ENCODE results near the gene NFASC. TPM values are rescaled to one million over a fixed set of nuclear protein-coding genes. Genes with fewer than 3 reads are reported as not detected.

Gene NFASC
- polyA plus RNA-seq, 3 donors = 0.08 TPM; not detected in 2

GRCh38 chr1:204841798-204842197, 28.9 kb upstream of the NFASC start:
- H2AFZ ChIP-seq (ENCODE audit: insufficient read depth, low read depth, low read length, poor library complexity, severe bottlenecking) = no peak overlapping the region
- intact Hi-C loops (cut with micrococcal nuclease) = no loop called here
- no peaks in the 10 kb centered on the region for H4K20me1 ChIP-seq (ENCODE audit: insufficient read depth, low read length)
- no peaks in the 10 kb centered on the region for H3K79me2 ChIP-seq (ENCODE audit: insufficient read depth, low read length)
- no CpG with 5 or more reads among the region's 2 CpGs for WGBS (ENCODE audit: insufficient coverage)
- no peaks in the 10 kb centered on the region for H3K4me1 Mint-ChIP-seq
- no peak overlapping the region for H3K27ac Mint-ChIP-seq
- no peak for TF ChIP-seq CTCF (IDR thresholded peaks at IDR 0.05)
- H3K9ac ChIP-seq (ENCODE audit: insufficient read depth, low read length, poor library complexity, severe bottlenecking) = no peak overlapping the region
- no peaks in the 10 kb centered on the region for H3K9me3 ChIP-seq (replicated peaks in 1 of 2; ENCODE audit: control insufficient read depth in 1 of 2, insufficient read depth in 1 of 2, low read length in 2 of 2)
- no peak overlapping the region for H3K4me2 ChIP-seq (replicated peaks; ENCODE audit: extremely low read depth, low read length, poor library complexity, severe bottlenecking)
- no peak overlapping the region for H3K27ac ChIP-seq (ENCODE audit: low read depth in 1 of 2, low read length in 2 of 2)
- H3K36me3 ChIP-seq (replicated peaks in 1 of 2; ENCODE audit: control insufficient read depth in 1 of 2, insufficient read depth in 2 of 2, low read length in 2 of 2) = no peaks in the 10 kb centered on the region
- no peak for DNase-seq
- peaks cover 3 to 17% (median 12%) of the 10 kb centered on the region in 3 donors for H3K27me3 Mint-ChIP-seq (ENCODE audit: low read depth in 3 of 3)
- no peaks in the 10 kb centered on the region for H3K27me3 ChIP-seq (ENCODE audit: control insufficient read depth in 2 of 2, insufficient read depth in 2 of 2, low read length in 2 of 2)
- no peak overlapping the region for H3K4me3 Mint-ChIP-seq
- H3K36me3 Mint-ChIP-seq = no peaks in the 10 kb centered on the region
- no peak overlapping the region for H3K4me3 ChIP-seq (replicated peaks in 1 of 3; ENCODE audit: low read depth in 2 of 3, low read length in 3 of 3)
- no peaks in the 10 kb centered on the region for H3K4me1 ChIP-seq (ENCODE audit: control insufficient read depth in 1 of 2, insufficient read depth in 2 of 2, low read length in 2 of 2)
- H3K9me3 Mint-ChIP-seq = no peaks in the 10 kb centered on the region

GRCh38 chr1:204842369-204842768, 28.3 kb upstream of the NFASC start:
- Mint-ChIP-seq H3K9me3 (no peaks in the 10 kb centered on the region), H3K4me1 (no peaks in the 10 kb centered on the region), H3K27ac (no peak overlapping the region), H3K4me3 (no peak overlapping the region), H3K27me3 (ENCODE audit: low read depth in 3 of 3) (peaks cover 3 to 17% (median 11%) of the 10 kb centered on the region in 3 donors), H3K36me3 (no peaks in the 10 kb centered on the region)
- Histone ChIP-seq H3K4me3 (replicated peaks in 1 of 3; ENCODE audit: low read depth in 2 of 3, low read length in 3 of 3) (no peak overlapping the region), H3K9me3 (replicated peaks in 1 of 2; ENCODE audit: control insufficient read depth in 1 of 2, insufficient read depth in 1 of 2, low read length in 2 of 2) (no peaks in the 10 kb centered on the region), H3K4me1 (ENCODE audit: control insufficient read depth in 1 of 2, insufficient read depth in 2 of 2, low read length in 2 of 2) (no peaks in the 10 kb centered on the region), H3K36me3 (replicated peaks in 1 of 2; ENCODE audit: control insufficient read depth in 1 of 2, insufficient read depth in 2 of 2, low read length in 2 of 2) (no peaks in the 10 kb centered on the region), H2AFZ (ENCODE audit: insufficient read depth, low read depth, low read length, poor library complexity, severe bottlenecking) (no peak overlapping the region), H3K79me2 (ENCODE audit: insufficient read depth, low read length) (no peaks in the 10 kb centered on the region), H3K4me2 (replicated peaks; ENCODE audit: extremely low read depth, low read length, poor library complexity, severe bottlenecking) (no peak overlapping the region), H3K9ac (ENCODE audit: insufficient read depth, low read length, poor library complexity, severe bottlenecking) (no peak overlapping the region), H3K27ac (ENCODE audit: low read depth in 1 of 2, low read length in 2 of 2) (no peak overlapping the region), H3K27me3 (ENCODE audit: control insufficient read depth in 2 of 2, insufficient read depth in 2 of 2, low read length in 2 of 2) (no peaks in the 10 kb centered on the region), H4K20me1 (ENCODE audit: insufficient read depth, low read length) (no peaks in the 10 kb centered on the region)
- DNase-seq = no peak
- TF ChIP-seq CTCF (IDR thresholded peaks at IDR 0.05) = no peak
- no CpG with 5 or more reads among the region's 3 CpGs for WGBS (ENCODE audit: insufficient coverage)
- intact Hi-C loops (cut with micrococcal nuclease) = no loop called here

Data from CD14-positive monocyte (primary cell).